CD4-positive, CD25-positive, alpha-beta regulatory T cell (primary cell): ENCODE measurements around the gene PPP1R1A. TPM values are rescaled to one million over a fixed set of nuclear protein-coding genes. Genes with fewer than 3 reads are reported as not detected.

Experiments used
- ATAC-seq, 2 donors: fragments of 150-1000 bp; cut with Tn5 transposase; one replicate each; pipeline ENCODE4 v1.10.0; 2021; ENCODE audit warnings: low read depth in 2 of 2, moderate number of reproducible peaks in 2 of 2, moderate library complexity in 1 of 2
- DNase-seq, 3 donors: peaks; one replicate each; pipeline versions ENCODE4 v3.0.0 to v3.0.0-alpha.2; 2012 to 2022; ENCODE audit warnings: mixed read lengths in 1 of 3
- H3K27ac ChIP-seq: one replicate; pipeline ENCODE4 v1.7.0; 2013; ENCODE audit warnings: mild to moderate bottlenecking, low read length; ENCODE audit not compliant: insufficient read depth, poor library complexity, severe bottlenecking
- H3K27me3 ChIP-seq: one replicate; pipeline ENCODE4 v1.7.0; 2013; ENCODE audit warnings: low read length; ENCODE audit not compliant: control insufficient read depth, insufficient read depth
- H3K36me3 ChIP-seq: one replicate; pipeline ENCODE4 v1.7.0; 2013; ENCODE audit warnings: mild to moderate bottlenecking, low read length, moderate library complexity; ENCODE audit not compliant: control insufficient read depth, insufficient read depth
- H3K4me1 ChIP-seq: 2 replicates; pipeline ENCODE4 v1.7.0; 2013; ENCODE audit warnings: mild to moderate bottlenecking, low read length; ENCODE audit not compliant: insufficient read depth, control insufficient read depth, poor library complexity, severe bottlenecking
- H3K4me3 ChIP-seq: one replicate; pipeline ENCODE4 v1.7.0; 2013; ENCODE audit warnings: low read depth, mild to moderate bottlenecking, low read length, moderate library complexity
- H3K9me3 ChIP-seq, 2 experiments: 1 replicate in 1 of 2; 2 replicates in 1 of 2; pipeline ENCODE4 v1.7.0; 2013; ENCODE audit warnings: low read length in 2 of 2, mild to moderate bottlenecking in 1 of 2, moderate library complexity in 1 of 2; ENCODE audit not compliant: control insufficient read depth in 2 of 2
- H3K27ac Mint-ChIP-seq, 3 donors: one replicate each; pipeline ENCODE4 v1.8.0; 2020 to 2022; ENCODE audit warnings: mild to moderate bottlenecking in 3 of 3, mixed read lengths in 3 of 3, moderate library complexity in 2 of 3
- H3K27me3 Mint-ChIP-seq: one replicate; pipeline ENCODE4 v1.8.0; 2022; ENCODE audit warnings: mild to moderate bottlenecking, mixed read lengths
- H3K36me3 Mint-ChIP-seq: one replicate; pipeline ENCODE4 v1.8.0; 2020; ENCODE audit warnings: mixed read lengths
- H3K4me1 Mint-ChIP-seq, 4 donors: one replicate each; pipeline ENCODE4 v1.8.0; 2020 to 2022; ENCODE audit warnings: mixed read lengths in 4 of 4, mild to moderate bottlenecking in 1 of 4
- H3K4me3 Mint-ChIP-seq, 4 donors: one replicate each; pipeline ENCODE4 v1.8.0; 2020 to 2022; ENCODE audit warnings: mild to moderate bottlenecking in 4 of 4, mixed read lengths in 4 of 4, moderate library complexity in 3 of 4
- H3K9me3 Mint-ChIP-seq, 7 donors: one replicate each; pipeline ENCODE4 v1.8.0; 2020 to 2022; ENCODE audit warnings: mixed read lengths in 7 of 7, mild to moderate bottlenecking in 3 of 7, moderate library complexity in 2 of 7
- polyA plus RNA-seq, 4 donors: library from polyadenylated mRNA; unstranded; fragments of 300-500 nt; fragmentation: Illumina TruSeq; gene quantifications; one replicate each; pipeline ENCODE4 v1.2.3, GENCODE V29; 2021
- total RNA-seq: library from RNA; stranded (reverse); gene quantifications from one replicate; pipeline ENCODE4 v1.2.3, GENCODE V29; 2022

PPP1R1A gene
- total and polyA plus RNA-seq, 5 donors from 2014 or later = not detected

DNA sequence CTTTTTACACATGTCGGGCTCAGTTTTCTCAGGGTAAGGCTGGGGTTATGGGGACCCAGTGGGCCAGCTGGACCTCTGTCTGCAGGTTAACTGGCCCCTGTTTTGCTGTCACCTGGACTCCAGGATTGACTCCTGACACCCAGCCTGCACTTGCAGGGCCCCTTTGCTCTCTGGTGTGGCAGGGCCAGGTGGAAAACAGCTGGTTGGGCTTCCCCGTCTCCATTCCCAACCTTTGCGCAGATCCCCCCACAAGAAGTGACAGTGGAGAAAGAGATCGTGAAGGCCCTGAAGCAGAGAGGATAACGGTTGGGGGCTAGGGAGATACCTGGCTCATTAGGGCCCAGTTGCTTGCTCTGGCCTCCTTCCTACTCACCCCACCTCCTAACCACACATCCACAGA, 1.5 kb upstream of the PPP1R1A start:
- no peak for ATAC-seq

DNA sequence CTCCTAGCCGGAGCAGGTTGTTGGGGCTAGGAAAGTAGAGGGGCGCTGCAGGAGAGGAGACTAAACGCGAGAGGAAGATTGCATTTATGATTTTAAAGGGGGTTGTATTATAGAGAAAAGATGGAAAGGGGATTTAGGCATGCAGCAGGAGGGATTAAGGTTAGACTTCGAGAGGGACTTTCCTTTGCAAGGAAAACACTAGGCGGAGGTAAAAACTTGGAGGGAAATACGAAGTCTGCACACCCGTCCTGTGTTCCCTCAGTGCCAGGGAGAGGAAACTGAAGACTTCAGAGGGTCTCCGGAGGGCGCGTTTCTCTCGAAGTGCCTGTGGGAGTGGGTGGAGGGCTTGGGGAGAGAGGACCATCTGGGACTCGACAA, 420 bp upstream of the PPP1R1A start:
- Mint-ChIP-seq H3K36me3 (no peaks in the 10 kb centered on the region), H3K9me3 (peaks cover 0 to 4% (median 0%) of the 10 kb centered on the region in 7 donors), H3K27me3 (peaks cover 65% of the 10 kb centered on the region), H3K4me3 (peak overlapping the region in 2 of 4 donors; percentile 61 to 73), H3K4me1 (peaks cover 0 to 10% (median 5%) of the 10 kb centered on the region in 4 donors), H3K27ac (peak overlapping the region in 1 of 3 donors; percentile 20)
- H3K9me3 ChIP-seq = no peaks in the 10 kb centered on the region
- H3K27me3 ChIP-seq = peaks cover 31% of the 10 kb centered on the region
- no peak overlapping the region for H3K27ac ChIP-seq
- H3K4me3 ChIP-seq = no peak overlapping the region
- ATAC-seq (no peak), DNase-seq (no peak)
- H3K36me3 ChIP-seq = no peaks in the 10 kb centered on the region
- H3K4me1 ChIP-seq = peaks cover 3% of the 10 kb centered on the region

More for the DNA sequence above, 1.5 kb upstream of the PPP1R1A start:
- DNase-seq = no peak
- Mint-ChIP-seq H3K27ac (no peak overlapping the region), H3K4me3 (no peak overlapping the region), H3K9me3 (peaks cover 0 to 4% (median 0%) of the 10 kb centered on the region in 7 donors), H3K27me3 (peaks cover 59% of the 10 kb centered on the region), H3K4me1 (peaks cover 0 to 10% (median 5%) of the 10 kb centered on the region in 4 donors), H3K36me3 (no peaks in the 10 kb centered on the region)
- Histone ChIP-seq H3K27me3 (peaks cover 31% of the 10 kb centered on the region), H3K4me1 (peaks cover 3% of the 10 kb centered on the region), H3K36me3 (no peaks in the 10 kb centered on the region), H3K9me3 (no peaks in the 10 kb centered on the region), H3K27ac (no peak overlapping the region), H3K4me3 (no peak overlapping the region)

DNA sequence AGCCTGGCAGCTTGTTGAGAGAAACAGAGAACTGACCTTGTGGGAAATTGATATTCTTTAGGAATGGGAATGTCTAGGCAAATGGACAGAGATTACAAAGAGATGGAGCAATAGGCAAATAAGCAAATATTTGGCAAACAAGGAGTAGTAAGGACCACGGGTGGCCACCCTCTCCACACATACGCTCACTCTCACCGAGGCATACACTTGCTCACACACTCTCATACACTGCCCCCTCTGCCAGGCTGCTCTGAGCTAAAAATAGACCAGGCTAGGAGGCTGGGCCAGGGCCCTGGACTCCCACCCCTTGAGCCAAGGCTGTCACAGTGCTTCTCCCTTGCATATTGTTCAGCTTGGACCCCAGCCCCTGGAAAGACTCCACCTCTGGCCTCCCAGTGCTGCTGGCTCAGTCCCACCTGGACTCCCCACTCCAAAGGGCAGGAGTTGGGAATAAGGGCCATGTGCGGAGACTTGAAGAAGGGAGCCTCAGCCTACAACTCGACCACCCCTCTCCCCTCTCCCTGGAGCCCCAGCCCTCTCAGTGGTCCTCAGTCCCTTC, 1.1 kb downstream of the PPP1R1A start:
- H3K27ac Mint-ChIP-seq = no peak overlapping the region
- Histone ChIP-seq H3K27ac (no peak overlapping the region), H3K27me3 (peaks cover 31% of the 10 kb centered on the region), H3K36me3 (no peaks in the 10 kb centered on the region), H3K4me3 (no peak overlapping the region), H3K4me1 (peaks cover 3% of the 10 kb centered on the region), H3K9me3 (no peaks in the 10 kb centered on the region)
- H3K27me3 Mint-ChIP-seq = peaks cover 67% of the 10 kb centered on the region
- peaks cover 0 to 4% (median 0%) of the 10 kb centered on the region in 7 donors for H3K9me3 Mint-ChIP-seq
- ATAC-seq (no peak), DNase-seq (no peak)
- peaks cover 0 to 10% (median 5%) of the 10 kb centered on the region in 4 donors for H3K4me1 Mint-ChIP-seq
- H3K4me3 Mint-ChIP-seq = peak overlapping the region in 1 of 4 donors; percentile 18
- no peaks in the 10 kb centered on the region for H3K36me3 Mint-ChIP-seq

DNA sequence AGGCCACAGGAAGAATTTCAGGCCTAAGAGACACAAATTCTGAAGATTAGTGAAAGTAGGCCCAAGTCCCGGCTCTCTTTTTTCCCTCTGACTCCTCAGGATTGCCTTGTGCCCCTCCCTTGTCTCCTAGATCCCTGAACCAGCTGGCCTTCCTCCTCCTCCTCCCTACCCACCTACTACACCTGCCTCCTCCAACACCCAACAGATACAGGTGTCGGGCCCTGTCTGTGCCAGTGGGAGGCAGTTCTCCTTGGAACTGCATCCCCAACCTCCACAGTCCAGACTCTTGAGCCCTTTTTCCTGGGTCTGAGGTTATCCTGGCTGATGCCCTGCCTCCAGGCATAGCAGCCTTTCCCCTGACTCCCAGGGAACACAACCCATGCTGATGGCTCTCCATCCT, 1.8 kb downstream of the PPP1R1A start:
- H3K27me3 ChIP-seq = peaks cover 31% of the 10 kb centered on the region

DNA sequence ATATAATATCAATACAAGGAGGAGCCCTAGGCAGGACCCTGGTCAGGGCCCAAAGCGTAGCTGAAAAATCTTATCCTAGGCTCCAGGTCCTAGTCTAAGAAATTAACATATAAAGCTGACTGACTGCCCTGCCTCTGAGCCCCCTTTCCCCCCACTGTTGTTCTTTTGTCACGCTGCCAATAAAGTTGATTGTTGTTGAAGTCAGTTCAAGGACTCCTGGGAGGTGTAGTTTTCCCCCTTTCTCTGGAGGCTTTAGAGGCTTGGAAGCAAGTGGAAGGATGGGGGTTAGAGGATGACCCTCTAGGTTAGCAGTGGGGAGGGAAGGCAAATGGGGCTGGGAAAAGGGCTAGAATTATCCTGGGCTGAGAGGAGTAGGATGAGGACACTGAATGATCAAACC, 3.2 kb downstream of the PPP1R1A start:
- peaks cover 0 to 10% (median 5%) of the 10 kb centered on the region in 4 donors for H3K4me1 Mint-ChIP-seq
- DNase-seq (no peak), ATAC-seq (peak in 1 of 2 donors; percentile 12)
- no peaks in the 10 kb centered on the region for H3K36me3 Mint-ChIP-seq
- peaks cover 3% of the 10 kb centered on the region for H3K4me1 ChIP-seq
- no peak overlapping the region for H3K4me3 ChIP-seq
- H3K27me3 Mint-ChIP-seq = peaks cover 56% of the 10 kb centered on the region
- no peaks in the 10 kb centered on the region for H3K36me3 ChIP-seq
- no peak overlapping the region for H3K4me3 Mint-ChIP-seq
- H3K9me3 Mint-ChIP-seq = peaks cover 0 to 2% (median 0%) of the 10 kb centered on the region in 7 donors
- H3K9me3 ChIP-seq = no peaks in the 10 kb centered on the region
- no peak overlapping the region for H3K27ac ChIP-seq
- no peak overlapping the region for H3K27ac Mint-ChIP-seq
- H3K27me3 ChIP-seq = peaks cover 31% of the 10 kb centered on the region

More for the DNA sequence above, 1.8 kb downstream of the PPP1R1A start:
- Mint-ChIP-seq H3K36me3 (no peaks in the 10 kb centered on the region), H3K9me3 (peaks cover 0 to 4% (median 0%) of the 10 kb centered on the region in 7 donors), H3K4me1 (peaks cover 0 to 10% (median 5%) of the 10 kb centered on the region in 4 donors), H3K27ac (no peak overlapping the region), H3K4me3 (no peak overlapping the region), H3K27me3 (peaks cover 65% of the 10 kb centered on the region)
- H3K4me1 ChIP-seq = peaks cover 3% of the 10 kb centered on the region
- no peak overlapping the region for H3K27ac ChIP-seq
- DNase-seq = no peak
- no peak overlapping the region for H3K4me3 ChIP-seq
- H3K9me3 ChIP-seq = no peaks in the 10 kb centered on the region
- ATAC-seq = no peak
- H3K36me3 ChIP-seq = no peaks in the 10 kb centered on the region

DNA sequence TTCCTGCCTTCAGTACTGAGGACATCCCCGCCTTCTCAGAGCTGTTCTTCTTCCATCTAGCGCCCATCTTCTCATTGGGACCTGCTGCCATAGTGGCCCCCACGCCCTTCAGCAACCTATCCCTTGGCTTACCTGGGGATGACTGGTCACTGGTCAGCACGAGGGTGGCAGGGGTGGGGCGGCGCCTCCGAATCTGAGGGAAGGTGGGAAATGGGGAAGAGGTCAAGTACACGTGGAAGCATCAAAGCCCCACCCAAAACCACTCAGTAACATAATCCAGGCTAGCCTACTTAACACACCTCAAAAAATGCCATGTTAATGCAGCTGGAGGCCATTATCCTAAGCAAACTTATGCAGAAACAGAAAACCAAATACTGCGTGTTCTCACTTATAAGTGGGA, 4.3 kb downstream of the PPP1R1A start:
- H3K4me1 Mint-ChIP-seq = peaks cover 0 to 13% (median 5%) of the 10 kb centered on the region in 4 donors
- H3K27me3 Mint-ChIP-seq = peaks cover 45% of the 10 kb centered on the region

DNA sequence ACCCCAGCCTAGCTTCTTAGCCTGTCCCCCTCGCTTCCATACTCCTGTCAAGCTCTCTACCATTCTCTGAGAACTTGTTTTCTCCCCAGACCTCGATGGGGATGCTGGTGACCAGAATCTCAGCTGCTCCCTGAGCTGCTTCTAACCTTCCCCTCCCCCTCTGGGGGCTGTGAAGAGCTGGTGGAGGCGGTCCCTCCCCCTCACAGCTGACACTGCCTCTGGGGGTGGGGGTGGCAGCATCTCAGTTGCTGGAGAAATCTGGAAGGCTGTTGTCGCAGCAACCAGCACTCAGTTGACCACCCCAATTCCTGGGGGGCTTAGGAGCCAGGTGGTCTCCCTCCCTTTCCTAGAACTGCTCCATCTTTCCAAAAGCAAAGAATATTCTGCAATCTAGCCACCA, 4.7 kb downstream of the PPP1R1A start:
- H3K27ac Mint-ChIP-seq = no peak overlapping the region
- no peak for DNase-seq
- ATAC-seq = no peak
- H3K9me3 Mint-ChIP-seq = peaks cover 0 to 2% (median 0%) of the 10 kb centered on the region in 7 donors
- Histone ChIP-seq H3K27me3 (peaks cover 20% of the 10 kb centered on the region), H3K4me3 (no peak overlapping the region), H3K36me3 (no peaks in the 10 kb centered on the region), H3K4me1 (peaks cover 3% of the 10 kb centered on the region), H3K27ac (no peak overlapping the region), H3K9me3 (no peaks in the 10 kb centered on the region)
- no peak overlapping the region for H3K4me3 Mint-ChIP-seq
- H3K4me1 Mint-ChIP-seq = peaks cover 0 to 9% (median 2%) of the 10 kb centered on the region in 4 donors
- H3K27me3 Mint-ChIP-seq = peaks cover 41% of the 10 kb centered on the region
- H3K36me3 Mint-ChIP-seq = no peaks in the 10 kb centered on the region

More for the DNA sequence above, 4.3 kb downstream of the PPP1R1A start:
- no peaks in the 10 kb centered on the region for H3K36me3 Mint-ChIP-seq
- DNase-seq (no peak), ATAC-seq (no peak)
- Histone ChIP-seq H3K4me3 (no peak overlapping the region), H3K9me3 (no peaks in the 10 kb centered on the region), H3K4me1 (peaks cover 3% of the 10 kb centered on the region), H3K27me3 (peaks cover 24% of the 10 kb centered on the region), H3K27ac (no peak overlapping the region), H3K36me3 (no peaks in the 10 kb centered on the region)
- H3K27ac Mint-ChIP-seq = peak overlapping the region in 1 of 3 donors; percentile 3
- H3K4me3 Mint-ChIP-seq = peak overlapping the region in 1 of 4 donors; percentile 21
- peaks cover 0 to 2% (median 0%) of the 10 kb centered on the region in 7 donors for H3K9me3 Mint-ChIP-seq

DNA sequence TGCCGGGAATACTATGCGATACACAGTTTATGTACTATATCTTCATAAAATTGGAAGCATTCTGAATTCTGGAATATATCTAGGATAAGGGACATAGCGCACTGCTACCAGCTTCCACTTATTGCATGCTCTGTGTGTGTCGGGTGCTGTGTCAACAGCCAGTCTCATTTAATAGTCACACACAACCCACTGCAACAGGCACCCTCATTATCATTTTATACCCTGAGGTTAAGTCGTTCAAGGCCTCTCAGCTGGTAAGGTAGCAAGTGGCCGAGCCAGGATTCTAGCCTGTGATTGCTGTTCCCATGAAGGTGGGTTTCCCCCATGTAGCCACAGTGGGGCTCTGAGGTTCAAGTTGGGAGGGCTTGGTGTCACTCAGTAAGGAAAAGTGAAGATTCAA, 7.0 kb downstream of the PPP1R1A start:
- H3K9me3 ChIP-seq = no peaks in the 10 kb centered on the region
- Mint-ChIP-seq H3K27me3 (peaks cover 23% of the 10 kb centered on the region), H3K4me3 (no peak overlapping the region), H3K9me3 (no peaks in the 10 kb centered on the region), H3K27ac (no peak overlapping the region), H3K36me3 (peaks cover 13% of the 10 kb centered on the region), H3K4me1 (peaks cover 0 to 8% (median 2%) of the 10 kb centered on the region in 4 donors)
- H3K4me3 ChIP-seq = no peak overlapping the region
- peaks cover 2% of the 10 kb centered on the region for H3K36me3 ChIP-seq
- no peak overlapping the region for H3K27ac ChIP-seq
- peaks cover 8% of the 10 kb centered on the region for H3K27me3 ChIP-seq
- no peaks in the 10 kb centered on the region for H3K4me1 ChIP-seq
- DNase-seq (no peak), ATAC-seq (no peak)
